Activated gamma-delta T cell (primary cell): ENCODE results near the gene LRP1B.
"Not testable (repeated sequence)": the region's sequence is repeated elsewhere in the genome, so short reads cannot be mapped to it uniquely, and the experiment has no call there.

Source experiments
- DNase-seq: peaks from one replicate; lab custom pipeline; 2025; lab: John Stamatoyannopoulos, UW

LRP1B gene

GRCh38 chr2:142104134-142104758, 26.6 kb downstream of the LRP1B start:
- no peak for DNase-seq

- no peak for DNase-seq
These were observed 29.8 kb downstream of the LRP1B start for GRCh38 chr2:142100970-142101369.

- DNase-seq: no peak
These were observed 30.5 kb downstream of the LRP1B start for GRCh38 chr2:142100139-142100873.

GRCh38 chr2:142097711-142098110, 33.1 kb downstream of the LRP1B start:
- DNase-seq: no peak

GRCh38 chr2:142095647-142096046, 35.2 kb downstream of the LRP1B start:
- no peak for DNase-seq

GRCh38 chr2:142094233-142094632, 36.6 kb downstream of the LRP1B start:
- DNase-seq: no peak

GRCh38 chr2:142088058-142088568, 42.7 kb downstream of the LRP1B start:
- DNase-seq: no peak

GRCh38 chr2:142087585-142087984, 43.2 kb downstream of the LRP1B start:
- DNase-seq: not testable (repeated sequence)

GRCh38 chr2:142082368-142082767, 48.4 kb downstream of the LRP1B start:
- DNase-seq: no peak

- no peak for DNase-seq
These were observed 54.5 kb downstream of the LRP1B start for GRCh38 chr2:142076317-142076716.

GRCh38 chr2:142075826-142076225, 55.0 kb downstream of the LRP1B start:
- DNase-seq: no peak

- DNase-seq: no peak
These were observed 61.4 kb downstream of the LRP1B start for GRCh38 chr2:142069251-142069888.

GRCh38 chr2:142065700-142066099, 65.1 kb downstream of the LRP1B start:
- no peak for DNase-seq

- DNase-seq: no peak
These were observed 65.7 kb downstream of the LRP1B start for GRCh38 chr2:142065156-142065555.

GRCh38 chr2:142061733-142062132, 69.1 kb downstream of the LRP1B start:
- DNase-seq: no peak

GRCh38 chr2:142058149-142058548, 72.7 kb downstream of the LRP1B start:
- DNase-seq: no peak

GRCh38 chr2:142056784-142057183, 74.0 kb downstream of the LRP1B start:
- no peak for DNase-seq

- no peak for DNase-seq
These were observed 78.5 kb downstream of the LRP1B start for GRCh38 chr2:142052220-142052863.

- no peak for DNase-seq
These were observed 82.2 kb downstream of the LRP1B start for GRCh38 chr2:142048581-142048980.

GRCh38 chr2:142045641-142046040, 85.2 kb downstream of the LRP1B start:
- no peak for DNase-seq

- DNase-seq: no peak
These were observed 86.6 kb downstream of the LRP1B start for GRCh38 chr2:142044197-142044596.

GRCh38 chr2:142042536-142043199, 88.1 kb downstream of the LRP1B start:
- DNase-seq: no peak
